Mammary epithelial cell (primary cell): ENCODE measurements around the gene ME2.

Experiments used
- CTCF ChIP-seq, 2 donors: IDR thresholded peaks in 1 of 2; conservative IDR thresholded peaks in 1 of 2; 2 replicates each; pipeline ENCODE4 v1.5.1; 2011 to 2012; ENCODE audit warnings: inconsistent platforms in 2 of 2, low read length in 2 of 2, mild to moderate bottlenecking in 2 of 2, control low read depth in 1 of 2, low read depth in 1 of 2; ENCODE audit not compliant: insufficient read depth in 1 of 2; ENCODE audit errors: extremely low read depth in 1 of 2
- EZH2 ChIP-seq: IDR thresholded peaks from 2 replicates; pipeline ENCODE4 v1.6.1; 2012; ENCODE audit warnings: low read length, inconsistent platforms, borderline replicate concordance

- TF ChIP-seq CTCF (conservative IDR thresholded peaks at IDR 0.05 in 1 of 2, IDR thresholded peaks at IDR 0.05 in 1 of 2; ENCODE audit: extremely low read depth in 1 of 2, insufficient read depth in 1 of 2, low read depth in 1 of 2, low read length in 2 of 2) (no peak), EZH2 (no peak)
Measured at GRCh38 chr18:50861617-50862016, 17.3 kb upstream of the ME2 start.
